ENCODE measurements around the gene NEDD9.

Gene NEDD9

DNA sequence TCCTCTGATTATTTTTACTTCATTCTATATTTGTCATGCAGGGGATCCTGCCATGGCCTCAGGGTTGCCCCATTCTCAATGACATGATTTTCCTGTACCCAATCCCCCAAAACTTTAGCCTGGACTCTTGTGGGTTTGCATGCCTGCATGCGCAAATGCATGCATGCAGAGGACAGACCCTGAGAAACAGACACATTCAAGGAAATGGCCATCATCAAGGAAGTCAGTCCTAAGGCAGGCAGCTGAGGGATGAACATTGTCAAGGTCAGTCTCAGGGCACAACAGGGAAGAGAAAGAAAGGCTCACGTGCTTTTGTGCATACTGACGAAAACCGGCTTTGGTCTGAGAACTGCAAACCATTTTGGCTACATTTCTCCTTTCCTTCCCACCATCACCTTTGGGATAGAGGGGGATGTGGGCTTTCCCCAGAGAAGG is 13.1 kb downstream of the NEDD9 start:
- H3K4me3 ChIP-seq (ENCODE audit: low read depth, low read length), result no peak overlapping the region

DNA sequence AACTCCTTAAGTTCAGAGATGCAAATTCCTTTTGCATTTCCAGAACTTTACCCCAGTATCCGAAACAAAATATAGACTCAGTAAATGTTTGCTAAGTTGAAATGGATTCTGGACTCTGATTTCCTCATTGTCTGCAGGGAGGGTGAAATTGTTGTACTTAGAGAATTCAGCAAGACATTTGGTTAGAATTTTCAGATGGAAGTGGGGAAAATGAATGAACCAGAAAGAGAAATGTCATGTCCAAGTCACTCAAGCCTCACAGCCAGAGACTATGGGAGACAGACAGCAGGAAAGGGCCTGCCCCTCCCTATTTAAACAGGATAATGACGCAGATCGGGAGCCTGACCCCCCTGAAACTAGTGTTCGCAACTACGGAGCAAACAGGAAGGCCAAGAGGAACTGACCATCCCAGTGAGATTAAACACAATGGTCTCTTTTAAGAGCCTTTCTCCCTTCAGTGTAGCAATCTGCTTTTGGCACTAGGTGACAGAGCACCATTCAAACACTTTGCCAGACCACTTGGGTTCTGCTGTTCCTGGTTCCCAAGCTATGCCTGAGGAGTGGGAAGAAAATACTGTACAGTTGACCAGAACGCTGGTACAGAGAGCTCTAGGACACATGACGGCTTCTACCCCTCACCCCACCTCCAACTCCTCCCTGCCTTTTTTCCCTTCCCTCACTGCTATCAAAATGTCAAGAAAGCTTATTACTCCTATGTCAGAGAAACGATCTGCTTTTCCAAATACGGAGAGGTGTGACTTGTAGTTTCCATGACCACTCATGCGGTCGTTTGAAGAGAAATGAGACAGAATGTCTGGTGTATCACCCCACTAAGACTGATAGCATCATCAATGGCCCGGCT is 13.7 kb downstream of the NEDD9 start:
- H3K4me3 ChIP-seq (ENCODE audit: low read depth, low read length), result no peak overlapping the region

DNA sequence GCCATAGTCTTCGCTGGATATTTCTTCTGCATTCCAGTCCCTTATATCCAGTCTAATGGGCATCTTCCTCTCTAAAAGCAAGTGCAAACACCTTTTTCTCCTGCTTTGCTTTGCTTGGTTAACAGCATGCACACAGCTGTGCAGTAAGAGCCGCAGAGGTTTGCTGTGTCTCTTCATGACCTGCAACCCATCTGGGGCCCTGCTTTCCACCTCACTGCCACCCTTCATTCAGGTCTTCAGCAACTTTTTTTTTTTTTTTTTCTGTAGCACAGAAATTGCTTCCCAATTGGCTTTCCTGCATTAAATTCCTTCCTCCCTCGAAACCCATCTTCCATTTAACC is 14.4 kb downstream of the NEDD9 start:
- H3K4me3 ChIP-seq (ENCODE audit: low read depth, low read length), result no peak overlapping the region

DNA sequence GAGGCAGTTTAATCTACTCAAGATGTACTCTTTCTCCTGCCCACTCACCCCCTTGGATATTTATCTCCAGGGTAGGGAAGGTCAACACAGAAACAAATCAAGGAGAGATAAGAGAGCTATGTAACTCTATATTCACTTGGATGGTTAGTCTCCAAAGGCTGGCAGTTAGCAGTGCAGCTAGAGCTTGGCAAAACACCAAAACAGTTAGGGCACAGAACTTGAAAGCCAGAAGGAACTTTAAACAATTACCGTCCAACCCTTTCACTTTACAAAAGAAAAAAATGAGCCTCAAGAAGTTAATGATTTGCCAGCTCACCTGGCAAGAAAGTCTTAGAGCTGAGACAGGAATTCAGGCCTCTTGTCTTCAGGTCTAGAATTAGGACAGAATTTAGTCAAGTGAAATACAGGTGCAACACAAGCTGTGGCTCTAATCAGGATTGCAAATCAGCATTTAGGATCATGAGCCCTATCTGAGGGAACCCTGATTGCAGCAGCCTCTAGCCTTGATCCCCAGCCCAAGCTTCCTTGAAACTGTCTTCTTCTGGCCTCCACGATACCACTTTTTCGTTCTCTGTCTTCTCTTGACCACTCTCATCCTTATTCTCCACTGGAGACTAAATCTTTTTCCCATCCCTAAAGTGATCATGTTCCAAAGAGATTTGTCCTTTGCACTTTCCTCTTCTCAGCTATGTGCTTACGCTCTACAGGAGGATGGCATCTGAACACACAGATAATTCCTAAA is 14.9 kb downstream of the NEDD9 start:
- no peak overlapping the region for H3K4me3 ChIP-seq (ENCODE audit: low read depth, low read length)

DNA sequence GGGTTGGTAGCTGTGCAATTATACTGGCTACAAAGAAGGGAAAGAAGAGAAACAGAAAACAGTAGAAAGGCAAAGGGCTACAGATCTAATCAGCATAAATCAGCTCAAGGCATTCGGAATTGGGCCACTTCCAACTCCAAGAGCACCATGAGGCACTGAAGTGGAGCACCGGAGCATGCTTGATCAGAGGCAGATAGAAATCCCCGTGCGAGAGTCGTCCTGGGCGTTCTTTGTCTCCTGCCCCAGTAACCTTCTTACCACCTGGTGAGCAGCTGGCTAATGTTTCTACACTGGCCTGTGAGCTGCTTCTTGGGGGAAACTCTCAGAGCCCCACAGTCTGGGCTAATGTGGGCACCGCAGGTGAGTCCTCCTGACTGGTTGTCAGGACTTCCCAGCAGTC is 16.7 kb downstream of the NEDD9 start:
- H3K4me3 ChIP-seq (ENCODE audit: low read depth, low read length), result no peak overlapping the region

DNA sequence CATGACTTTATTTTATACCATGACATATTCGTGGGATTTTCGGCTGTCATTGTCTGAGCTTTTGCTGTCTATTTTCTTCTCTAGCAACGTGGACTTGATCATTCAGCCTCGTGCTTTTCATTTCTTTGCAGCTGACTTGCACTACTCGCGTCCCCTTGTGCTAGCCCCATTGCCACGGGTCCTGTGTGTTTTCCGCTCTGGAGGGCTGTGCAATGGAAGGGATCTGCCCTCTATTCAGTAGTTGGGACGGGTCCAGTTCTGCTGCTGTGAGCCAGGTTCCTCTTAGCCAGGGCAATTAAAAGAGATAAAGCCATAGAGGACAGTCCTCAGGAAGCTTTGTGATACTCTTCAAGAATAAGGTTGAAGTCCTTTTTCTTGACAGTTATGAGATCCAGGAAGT is 17.6 kb downstream of the NEDD9 start:
- no peak overlapping the region for H3K4me3 ChIP-seq (ENCODE audit: low read depth, low read length)

DNA sequence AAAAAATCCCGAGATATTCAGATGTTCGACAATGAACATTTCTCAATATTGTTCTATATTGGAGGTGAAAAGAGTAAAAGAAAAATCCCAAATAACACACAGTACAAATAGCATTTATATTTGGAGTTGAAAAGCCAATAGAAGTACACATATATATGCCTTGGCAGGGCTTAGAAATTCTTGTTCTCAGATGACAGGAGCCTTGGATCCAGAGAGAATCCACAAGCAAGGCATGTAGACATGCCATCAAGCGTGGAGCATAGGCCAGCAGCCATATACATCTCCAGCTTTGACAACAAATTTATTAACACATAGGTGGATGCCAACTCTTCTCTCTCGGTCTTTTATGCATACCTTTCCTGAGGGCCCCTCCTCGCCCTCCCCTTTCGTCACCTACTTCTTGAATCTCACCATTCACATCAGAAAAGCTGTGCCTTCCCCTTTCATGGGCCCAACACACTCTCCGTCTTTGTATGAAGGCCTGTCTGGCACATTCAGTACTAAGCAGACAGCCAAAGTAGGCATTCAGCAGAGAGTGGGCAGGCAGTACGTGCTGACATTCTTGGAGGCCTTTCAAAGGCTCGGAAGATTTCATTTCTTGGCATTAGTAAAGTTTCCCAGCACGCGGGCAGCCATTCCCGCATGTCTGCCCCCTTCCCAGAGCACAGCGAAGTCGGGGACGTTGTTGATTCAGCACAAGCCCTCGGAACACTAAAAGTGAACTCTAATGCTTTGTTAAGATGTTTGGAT is 18.2 kb downstream of the NEDD9 start:
- no peak overlapping the region for H3K4me3 ChIP-seq (ENCODE audit: low read depth, low read length)

DNA sequence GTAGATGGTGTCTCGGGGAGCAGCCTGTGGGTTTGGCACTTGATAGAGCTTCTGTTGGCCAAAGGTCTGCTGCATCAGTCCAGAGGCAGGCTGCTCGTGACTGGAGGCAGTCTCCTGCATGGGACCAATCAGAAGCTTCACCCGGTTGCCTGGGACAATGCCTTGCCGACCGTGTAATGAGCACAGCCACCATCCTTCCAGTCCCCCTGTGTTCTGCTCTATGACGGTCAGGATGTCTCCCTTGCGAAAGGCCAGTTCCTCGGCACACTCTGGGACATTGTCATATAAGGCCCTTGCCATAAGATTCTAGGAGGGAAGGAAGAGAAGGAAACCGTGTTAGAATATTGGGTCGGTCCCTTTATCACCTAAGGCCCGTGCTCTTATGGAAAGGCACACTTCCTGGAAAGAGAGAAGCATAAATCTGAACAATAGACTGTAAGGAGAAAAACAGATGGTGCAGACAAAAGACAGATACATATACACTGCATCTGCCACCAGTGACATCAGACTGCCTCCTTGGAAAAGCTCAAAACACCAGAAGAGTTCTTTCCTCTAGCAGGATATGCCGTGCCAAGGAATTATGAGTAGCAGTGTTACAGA is 18.9 kb downstream of the NEDD9 start:
- H3K4me3 ChIP-seq (ENCODE audit: low read depth, low read length), result no peak overlapping the region

DNA sequence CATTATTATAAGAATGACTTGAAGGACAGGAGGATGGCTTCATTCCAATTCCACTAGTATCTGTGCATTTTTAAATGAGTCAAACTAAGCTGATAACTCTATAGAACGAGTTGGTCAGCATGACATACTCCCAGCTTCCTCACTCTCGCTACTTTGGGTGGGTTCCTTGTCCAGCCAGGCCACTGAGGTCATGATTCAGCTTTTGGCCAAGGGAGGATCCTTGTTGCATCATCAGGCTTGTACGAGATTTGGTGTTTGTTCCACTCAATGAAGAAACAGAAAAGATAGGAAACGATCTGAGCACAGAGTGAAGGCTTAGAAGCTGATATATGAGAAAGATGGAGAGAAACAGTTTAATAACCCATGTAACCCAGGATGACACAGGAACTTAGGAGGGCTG is 19.8 kb downstream of the NEDD9 start:
- H3K4me3 ChIP-seq (ENCODE audit: low read depth, low read length), result no peak overlapping the region

DNA sequence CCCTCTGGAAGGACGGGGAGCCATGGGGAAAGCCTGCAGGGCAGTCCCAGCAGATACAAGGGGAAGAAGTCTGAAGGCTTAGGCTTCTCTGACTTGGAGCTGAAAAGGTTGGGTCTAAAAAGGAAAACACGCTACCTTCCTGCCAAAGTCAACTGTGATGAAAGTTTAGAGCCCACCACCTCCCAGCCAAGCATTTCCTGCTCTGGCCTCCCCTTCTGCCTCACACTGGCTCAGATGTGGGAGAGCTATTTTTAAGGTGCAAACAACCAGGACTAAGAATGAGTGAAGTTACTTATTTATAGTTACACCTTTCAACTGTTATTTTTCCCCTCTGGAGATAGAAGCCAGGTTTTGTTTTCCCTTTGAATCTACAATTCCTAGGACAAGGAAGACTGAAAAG is 21.2 kb downstream of the NEDD9 start:
- no peak overlapping the region for H3K4me3 ChIP-seq (ENCODE audit: low read depth, low read length)

DNA sequence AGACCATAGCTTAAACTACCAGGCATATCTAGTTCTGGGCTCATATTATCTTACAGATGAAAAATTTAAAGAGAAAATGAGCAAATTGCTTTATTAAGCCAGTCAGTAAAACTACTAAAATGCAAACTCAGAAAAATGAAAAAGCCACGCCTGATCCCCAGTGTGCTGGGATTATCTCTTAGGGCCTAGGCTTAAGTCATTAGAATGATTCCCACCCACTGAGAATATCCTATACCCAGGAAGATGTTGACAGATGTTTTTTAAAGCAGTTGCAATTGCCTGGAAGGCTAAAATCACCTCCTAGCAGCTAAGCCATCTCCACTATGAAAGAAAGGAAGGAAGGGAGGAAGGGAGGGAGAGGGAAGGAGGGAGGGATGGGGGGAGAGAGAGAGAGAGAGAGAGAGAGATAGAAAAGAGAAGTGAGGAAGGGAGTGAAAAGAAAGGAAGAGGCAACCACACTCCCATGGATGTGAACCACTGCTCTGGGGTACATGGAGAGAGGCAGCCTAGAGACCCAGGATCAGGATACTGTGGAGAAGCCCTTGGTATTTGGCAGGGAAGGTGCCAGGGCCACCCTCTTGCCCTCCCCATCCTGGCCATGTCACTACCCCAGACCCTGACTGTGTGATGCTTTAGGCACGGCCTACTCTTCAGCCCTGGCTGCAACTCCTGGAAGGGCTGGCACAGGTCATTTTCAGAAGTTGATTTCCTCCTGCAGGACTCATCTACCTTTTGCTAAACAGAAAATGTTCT is 21.9 kb downstream of the NEDD9 start:
- no peak overlapping the region for H3K4me3 ChIP-seq (ENCODE audit: low read depth, low read length)

DNA sequence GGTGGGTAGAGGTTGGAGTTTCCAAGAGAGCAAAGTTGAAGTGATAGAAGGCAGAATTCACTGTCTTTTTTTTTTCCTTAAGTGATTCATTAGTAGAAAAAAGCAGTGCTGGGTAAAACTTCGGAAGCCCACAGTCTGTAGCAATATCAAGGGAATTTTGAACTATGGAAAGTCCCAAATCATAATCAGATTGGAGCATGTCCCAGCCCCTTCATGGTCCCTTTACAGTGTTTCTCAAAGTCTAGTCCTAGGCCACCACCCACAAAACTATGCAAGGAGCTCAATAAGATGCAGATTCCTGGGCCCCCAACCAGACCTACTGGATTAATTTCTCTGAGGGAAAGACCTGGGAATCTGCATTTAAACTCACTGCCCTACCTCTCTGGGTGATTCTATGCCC is 22.6 kb downstream of the NEDD9 start:
- no peak overlapping the region for H3K4me3 ChIP-seq (ENCODE audit: low read depth, low read length)

DNA sequence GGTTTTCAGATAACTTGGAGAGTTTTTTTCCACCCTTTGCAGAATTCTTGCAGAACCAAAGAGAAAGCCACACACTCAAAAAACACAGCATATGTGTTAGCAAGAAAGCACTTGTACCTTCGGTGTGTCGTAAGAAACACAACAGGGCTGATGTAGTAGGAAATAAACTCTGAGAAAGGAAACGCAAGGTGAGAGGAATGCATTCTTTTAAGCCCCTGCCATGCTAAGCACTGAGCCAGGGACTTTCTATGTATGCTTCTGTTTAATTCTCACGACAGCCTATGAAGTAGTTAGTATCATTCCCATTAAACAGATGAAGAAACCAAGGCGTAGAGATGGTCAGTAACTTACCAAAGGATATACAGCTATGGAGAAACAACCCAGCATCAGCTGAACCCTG is 23.1 kb downstream of the NEDD9 start:
- no peak overlapping the region for H3K4me3 ChIP-seq (ENCODE audit: low read depth, low read length)

DNA sequence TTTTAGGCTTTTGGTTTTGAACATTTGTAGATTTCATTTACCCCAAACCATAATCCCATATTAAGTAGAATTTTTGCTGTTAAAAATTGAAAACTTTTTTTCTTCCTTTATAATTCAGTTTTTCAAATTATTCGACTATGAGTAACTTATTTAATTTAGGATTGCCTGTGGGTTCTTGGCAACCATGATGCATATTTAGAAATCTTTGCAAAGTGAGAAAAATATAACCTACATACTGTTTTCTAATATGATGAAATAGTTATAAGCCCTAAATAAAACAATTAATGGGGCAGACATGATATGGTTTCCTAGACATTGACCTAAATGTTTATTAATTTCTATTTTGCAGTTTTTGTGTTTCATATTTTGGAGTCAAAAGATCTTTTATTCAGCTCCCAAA is 23.6 kb downstream of the NEDD9 start:
- H3K4me3 ChIP-seq (ENCODE audit: low read depth, low read length), result no peak overlapping the region

DNA sequence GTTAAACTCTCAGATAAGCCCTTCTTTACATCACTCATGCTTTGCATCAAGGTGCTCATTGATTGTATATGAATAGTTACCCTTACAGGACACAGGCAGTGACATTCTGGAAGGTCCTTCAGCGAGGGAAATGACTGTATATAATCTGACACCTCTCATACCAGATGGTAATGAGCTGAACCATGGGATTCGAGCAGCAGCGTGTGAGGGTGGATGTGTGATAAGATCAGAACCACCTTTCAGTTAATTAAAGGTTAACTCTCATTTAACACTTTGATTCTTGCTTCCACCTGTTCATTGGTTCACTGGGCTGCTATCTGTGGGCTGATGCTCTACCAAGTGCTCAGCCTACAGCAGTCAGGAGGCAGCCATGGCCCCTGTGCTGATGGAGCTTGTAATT is 24.2 kb downstream of the NEDD9 start:
- no peak overlapping the region for H3K4me3 ChIP-seq (ENCODE audit: low read depth, low read length)

DNA sequence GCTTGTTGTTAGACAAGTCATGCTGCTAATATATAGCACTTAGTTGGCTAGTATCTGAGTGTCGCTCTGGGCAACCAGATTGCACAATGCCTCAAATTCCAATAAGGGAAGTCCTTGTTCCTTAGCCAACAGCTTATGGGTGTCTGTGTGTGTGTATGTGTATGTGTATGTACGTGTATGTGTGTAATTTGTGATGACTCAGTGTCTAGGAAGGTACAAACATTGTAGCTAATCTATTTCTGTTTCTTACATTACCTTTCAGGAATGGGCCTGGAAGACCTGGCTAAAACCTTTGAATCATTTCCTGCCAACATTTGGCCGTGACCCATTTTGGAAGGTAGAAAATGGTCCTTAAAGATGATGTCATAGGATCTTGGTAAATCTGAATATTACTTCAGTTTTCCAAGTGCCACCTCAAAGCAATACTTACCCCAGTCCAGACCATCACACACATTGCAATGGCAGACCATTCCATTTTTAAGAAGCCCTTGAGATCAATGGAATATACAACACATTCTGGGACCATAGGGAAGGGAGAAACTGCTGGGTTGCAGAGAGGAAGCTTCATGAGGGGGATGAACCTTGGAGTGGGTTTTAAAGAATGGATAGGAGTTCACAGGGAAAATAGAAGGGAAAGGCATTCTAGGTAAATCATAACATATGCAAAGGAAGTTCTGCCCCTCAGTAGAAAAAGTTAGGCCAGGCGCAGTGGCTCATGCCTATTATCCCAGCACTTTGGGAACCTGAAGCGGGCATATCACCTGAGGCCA is 25.1 kb downstream of the NEDD9 start:
- H3K4me3 ChIP-seq (ENCODE audit: low read depth, low read length), result no peak overlapping the region

DNA sequence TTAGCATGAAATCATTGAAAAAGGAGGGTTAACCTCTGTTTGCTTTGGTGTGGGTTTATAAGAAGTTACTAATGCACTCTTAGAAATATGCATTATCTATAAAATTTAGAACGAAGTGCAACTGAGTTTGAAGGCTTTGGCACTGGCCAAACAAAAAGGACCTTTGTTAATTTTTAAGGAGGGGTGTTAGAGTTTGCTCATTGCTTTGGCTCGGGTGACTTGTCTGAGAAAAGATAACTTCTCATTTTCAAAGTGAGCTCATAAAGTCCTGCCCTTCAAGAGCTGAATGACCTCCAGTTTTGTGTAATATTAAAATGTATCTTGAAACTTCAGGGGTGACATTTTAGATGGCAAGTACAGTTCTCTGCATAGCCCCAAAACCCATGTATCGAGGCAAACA is 25.9 kb downstream of the NEDD9 start:
- no peak overlapping the region for H3K4me3 ChIP-seq (ENCODE audit: low read depth, low read length)

DNA sequence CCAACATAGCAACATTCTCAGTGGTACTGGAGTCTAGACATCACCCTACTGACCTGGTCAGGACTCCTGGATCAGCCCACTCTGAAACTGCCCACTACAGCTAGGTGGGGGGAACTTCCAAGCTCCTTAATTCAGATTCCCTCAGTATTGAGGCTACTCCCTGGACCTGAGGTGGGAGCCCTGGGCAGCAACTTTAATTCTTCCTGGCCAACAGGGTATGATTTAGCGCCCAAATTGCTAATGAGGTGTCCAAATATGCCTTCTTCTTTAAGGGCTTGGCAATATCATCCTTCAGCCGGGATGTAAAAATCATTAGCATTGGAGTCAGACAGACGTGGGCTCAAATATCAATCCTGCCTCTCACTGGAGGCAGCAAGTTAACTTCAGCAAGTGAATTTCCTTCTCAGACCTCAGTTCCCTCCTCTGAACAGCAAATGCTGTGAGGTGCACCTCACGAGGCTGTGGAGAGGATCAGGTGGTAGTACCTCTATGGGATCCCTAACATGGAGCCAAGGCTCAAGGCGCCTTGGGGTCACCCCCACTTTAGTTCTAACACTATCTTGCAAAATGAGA is 27.6 kb downstream of the NEDD9 start:
- H3K4me3 ChIP-seq (ENCODE audit: low read depth, low read length), result no peak overlapping the region

DNA sequence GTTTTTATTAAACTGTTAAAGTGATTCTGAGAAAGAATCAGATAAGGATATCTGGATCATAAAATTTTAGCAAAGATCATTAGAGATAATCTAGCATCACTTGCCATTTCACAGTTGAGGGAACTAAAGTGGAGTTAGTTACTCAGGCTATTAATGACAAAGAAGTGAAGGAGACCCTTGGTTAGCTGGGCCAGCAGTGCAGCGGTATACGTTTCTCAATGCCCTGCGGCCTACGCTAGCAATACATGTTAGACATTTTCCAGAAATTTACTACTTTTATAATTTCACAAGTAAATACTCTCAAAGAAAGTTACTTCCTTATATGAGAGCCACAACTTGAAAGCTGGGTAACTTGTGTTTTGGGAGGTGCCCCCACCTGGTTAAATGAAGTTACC is 28.5 kb downstream of the NEDD9 start:
- H3K4me3 ChIP-seq (ENCODE audit: low read depth, low read length), result no peak overlapping the region

Measured in iPS-11a (cell line).